ENCODE data around the gene SNUPN. TPM values are rescaled to one million over a fixed set of nuclear protein-coding genes. Genes with fewer than 3 reads are reported as not detected.

SNUPN gene
- total and polyA plus RNA-seq, 10 of the 15 experiments (the other 5 are each of a cell fraction or from before 2014, with no cell fraction given) = 19.0 to 50.3 (median 32.5) TPM

DNA sequence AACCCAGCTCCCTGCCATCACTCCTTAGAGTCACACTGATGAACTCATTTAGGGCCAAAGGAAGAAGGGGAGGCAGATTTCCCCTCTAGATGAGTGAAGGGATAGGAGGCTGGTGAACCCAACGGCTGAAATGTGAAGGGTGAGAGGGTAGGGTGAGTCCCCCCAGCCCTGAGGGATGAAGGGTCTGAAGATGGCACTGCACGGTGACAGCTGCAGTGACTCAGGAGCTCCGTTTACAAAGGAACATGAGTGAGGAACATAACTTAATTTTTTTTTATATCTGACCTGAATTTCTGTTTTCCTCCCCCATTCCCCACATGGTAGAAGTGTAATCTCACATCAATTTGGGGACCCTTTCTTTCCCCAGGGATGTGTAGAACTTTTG is 36.2 kb upstream of the SNUPN start (continued):
- TF ChIP-seq ASH2L (IDR thresholded peaks at IDR 0.05; ENCODE audit: borderline replicate concordance, low read depth) (no peak), SMC3 (IDR thresholded peaks at IDR 0.05; ENCODE audit: borderline replicate concordance, low read length) (no peak)

DNA sequence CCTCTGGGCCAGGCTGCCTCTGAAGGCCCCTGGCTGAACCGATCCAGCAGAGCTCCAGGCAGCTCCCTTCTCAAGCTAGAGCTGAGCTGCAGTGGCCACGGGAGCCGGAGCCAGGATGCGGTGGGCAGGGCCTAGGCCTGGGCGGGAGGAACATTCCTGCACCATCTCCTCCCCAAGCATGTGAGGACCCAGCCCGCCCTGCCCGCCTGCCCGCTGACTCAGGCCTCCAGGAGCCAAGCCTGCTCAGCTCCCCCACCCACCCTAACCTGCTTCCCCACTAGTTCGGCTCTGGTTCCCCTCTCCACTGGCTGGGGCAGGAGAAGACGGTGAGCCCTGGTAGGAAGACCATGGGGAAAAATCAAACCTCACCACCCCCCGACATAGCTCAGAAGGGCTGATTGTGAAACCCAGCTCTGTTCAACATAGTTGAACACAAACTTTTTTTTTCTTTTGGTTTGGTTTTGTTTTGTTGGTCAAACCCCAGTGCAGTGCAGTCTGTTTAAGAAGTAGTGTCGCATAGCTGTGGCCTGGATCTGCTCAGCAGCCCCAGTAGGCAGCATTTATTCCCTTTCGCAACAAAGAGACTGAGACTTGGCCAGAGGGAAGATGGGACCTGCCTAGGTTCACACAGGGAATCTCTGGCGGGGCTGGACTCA is 35.7 kb upstream of the SNUPN start:
- CTCF ChIA-PET = interaction anchor here (0.6 to 1.0 kb wide), 2 partner anchors 21 to 256 kb away, joined by 3 to 4 read pairs; partner anchors contain the start of gene IMP3
- intact Hi-C loops (cut with micrococcal nuclease; ENCODE audit: unreplicated experiment) = no loop called here
- DNase-seq (ENCODE audit: low read depth, low spot score) (no peak), FAIRE-seq (no peak), ATAC-seq (no peak)
- RAD21 ChIA-PET (ENCODE audit: unreplicated experiment) = no interaction called here
- H3K27ac ChIP-seq (ENCODE audit: control insufficient read depth, insufficient read depth) = no peak overlapping the region
- no peaks in the 10 kb centered on the region for H3K9me3 ChIP-seq (replicated peaks; ENCODE audit: control insufficient read depth, insufficient read depth, low read length)
- H3K4me1 ChIP-seq (ENCODE audit: control insufficient read depth, insufficient read depth, low read length) = no peaks in the 10 kb centered on the region; the same call in 1 of the 2 replicates
- H2AFZ ChIP-seq (ENCODE audit: control insufficient read depth, low read depth, low read length) = no peak overlapping the region
- BruUV-seq (replicated peaks) = no TSS peak
- H3K79me2 ChIP-seq (ENCODE audit: control insufficient read depth, insufficient read depth, low read length) = no peaks in the 10 kb centered on the region
- 68% methylated on average over 11 of the region's 14 CpGs for WGBS (ENCODE audit: insufficient coverage, insufficient replicate concordance, low lambda C conversion rate, missing lambda C conversion rate)
- no peak overlapping the region for H3K9ac ChIP-seq (ENCODE audit: control insufficient read depth, insufficient read depth, low read length)
- no peaks in the 10 kb centered on the region for H3K36me3 ChIP-seq (ENCODE audit: control insufficient read depth in 2 of 2, insufficient read depth in 2 of 2, low read length in 1 of 2)
- SMC1A ChIA-PET (ENCODE audit: uncharacterized antibody, unreplicated experiment) = interaction anchor here (0.9 to 1.8 kb wide), 2 partner anchors 20 to 21 kb away, joined by 3 to 4 read pairs; partner anchors contain the start of gene IMP3
- TF ChIP-seq RAD51 (IDR thresholded peaks at IDR 0.05) (no peak), ZBED1 (IDR thresholded peaks at IDR 0.05; ENCODE audit: borderline replicate concordance) (no peak), CHD2 (IDR thresholded peaks at IDR 0.05; ENCODE audit: borderline replicate concordance, low read depth, low read length) (no peak), CBX3 (IDR thresholded peaks at IDR 0.05; ENCODE audit: borderline replicate concordance, low read depth) (no peak), RELA (IDR thresholded peaks at IDR 0.05; ENCODE audit: borderline replicate concordance, partially characterized antibody) (no peak), RFX5 (IDR thresholded peaks at IDR 0.05; ENCODE audit: low read depth, low read length) (no peak), NBN (IDR thresholded peaks at IDR 0.05) (no peak), TCF3 (IDR thresholded peaks at IDR 0.05; ENCODE audit: borderline replicate concordance, insufficient read depth, low read depth, low read length) (no peak), RB1 (IDR thresholded peaks at IDR 0.05; ENCODE audit: borderline replicate concordance) (no peak), RCOR1 (conservative IDR thresholded peaks at IDR 0.05; ENCODE audit: low read depth, low read length) (no peak)
- TF ChIP-seq, protein P1, sequence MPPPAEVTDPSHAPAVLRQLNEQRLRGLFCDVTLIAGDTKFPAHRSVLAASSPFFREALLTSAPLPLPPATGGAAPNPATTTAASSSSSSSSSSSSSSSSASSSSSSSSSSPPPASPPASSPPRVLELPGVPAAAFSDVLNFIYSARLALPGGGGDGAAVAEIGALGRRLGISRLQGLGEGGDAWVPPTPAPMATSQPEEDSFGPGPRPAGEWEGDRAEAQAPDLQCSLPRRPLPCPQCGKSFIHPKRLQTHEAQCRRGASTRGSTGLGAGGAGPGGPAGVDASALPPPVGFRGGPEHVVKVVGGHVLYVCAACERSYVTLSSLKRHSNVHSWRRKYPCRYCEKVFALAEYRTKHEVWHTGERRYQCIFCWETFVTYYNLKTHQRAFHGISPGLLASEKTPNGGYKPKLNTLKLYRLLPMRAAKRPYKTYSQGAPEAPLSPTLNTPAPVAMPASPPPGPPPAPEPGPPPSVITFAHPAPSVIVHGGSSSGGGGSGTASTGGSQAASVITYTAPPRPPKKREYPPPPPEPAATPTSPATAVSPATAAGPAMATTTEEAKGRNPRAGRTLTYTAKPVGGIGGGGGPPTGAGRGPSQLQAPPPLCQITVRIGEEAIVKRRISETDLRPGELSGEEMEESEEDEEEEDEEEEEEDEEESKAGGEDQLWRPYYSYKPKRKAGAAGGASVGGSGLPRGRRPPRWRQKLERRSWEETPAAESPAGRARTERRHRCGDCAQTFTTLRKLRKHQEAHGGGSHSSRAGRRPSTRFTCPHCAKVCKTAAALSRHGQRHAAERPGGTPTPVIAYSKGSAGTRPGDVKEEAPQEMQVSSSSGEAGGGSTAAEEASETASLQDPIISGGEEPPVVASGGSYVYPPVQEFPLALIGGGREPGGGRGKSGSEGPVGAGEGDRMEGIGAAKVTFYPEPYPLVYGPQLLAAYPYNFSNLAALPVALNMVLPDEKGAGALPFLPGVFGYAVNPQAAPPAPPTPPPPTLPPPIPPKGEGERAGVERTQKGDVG (CRISPR knock-in tag; IDR thresholded peaks at IDR 0.05) = no peak
- TF ChIP-seq, protein P2, sequence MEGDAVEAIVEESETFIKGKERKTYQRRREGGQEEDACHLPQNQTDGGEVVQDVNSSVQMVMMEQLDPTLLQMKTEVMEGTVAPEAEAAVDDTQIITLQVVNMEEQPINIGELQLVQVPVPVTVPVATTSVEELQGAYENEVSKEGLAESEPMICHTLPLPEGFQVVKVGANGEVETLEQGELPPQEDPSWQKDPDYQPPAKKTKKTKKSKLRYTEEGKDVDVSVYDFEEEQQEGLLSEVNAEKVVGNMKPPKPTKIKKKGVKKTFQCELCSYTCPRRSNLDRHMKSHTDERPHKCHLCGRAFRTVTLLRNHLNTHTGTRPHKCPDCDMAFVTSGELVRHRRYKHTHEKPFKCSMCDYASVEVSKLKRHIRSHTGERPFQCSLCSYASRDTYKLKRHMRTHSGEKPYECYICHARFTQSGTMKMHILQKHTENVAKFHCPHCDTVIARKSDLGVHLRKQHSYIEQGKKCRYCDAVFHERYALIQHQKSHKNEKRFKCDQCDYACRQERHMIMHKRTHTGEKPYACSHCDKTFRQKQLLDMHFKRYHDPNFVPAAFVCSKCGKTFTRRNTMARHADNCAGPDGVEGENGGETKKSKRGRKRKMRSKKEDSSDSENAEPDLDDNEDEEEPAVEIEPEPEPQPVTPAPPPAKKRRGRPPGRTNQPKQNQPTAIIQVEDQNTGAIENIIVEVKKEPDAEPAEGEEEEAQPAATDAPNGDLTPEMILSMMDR (IDR thresholded peaks at IDR 0.05 in 2 of 3, conservative IDR thresholded peaks at IDR 0.05 in 1 of 3; ENCODE audit: control insufficient read depth in 2 of 3, extremely low read depth in 1 of 3, insufficient read depth in 1 of 3, low read depth in 3 of 3, low read length in 3 of 3) = no peak
- TF ChIP-seq, protein P3, sequence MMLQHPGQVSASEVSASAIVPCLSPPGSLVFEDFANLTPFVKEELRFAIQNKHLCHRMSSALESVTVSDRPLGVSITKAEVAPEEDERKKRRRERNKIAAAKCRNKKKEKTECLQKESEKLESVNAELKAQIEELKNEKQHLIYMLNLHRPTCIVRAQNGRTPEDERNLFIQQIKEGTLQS (IDR thresholded peaks at IDR 0.05; ENCODE audit: borderline replicate concordance, extremely low read depth, low read depth, low read length) = no peak
- in situ Hi-C loops (cut with MboI) = loop anchor here (25.0 kb wide), 1 partner anchor 649 kb away; the partner anchor contains the start of gene PPCDC
- no peaks in the 10 kb centered on the region for H4K20me1 ChIP-seq (ENCODE audit: control insufficient read depth, insufficient read depth)
- POLR2A ChIA-PET = interaction anchor here (0.6 to 1.3 kb wide), 3 partner anchors 14 to 53 kb away, joined by 3 to 4 read pairs (median 4); no protein-coding TSS in a partner anchor
- no peak overlapping the region for H3K4me3 ChIP-seq
- H3K4me2 ChIP-seq (ENCODE audit: control insufficient read depth, insufficient read depth) = no peak overlapping the region
- H3K27me3 ChIP-seq (replicated peaks in 1 of 2; ENCODE audit: control insufficient read depth in 2 of 2, insufficient read depth in 2 of 2, low read length in 1 of 2) = no peaks in the 10 kb centered on the region
